Measurements from ENCODE around the gene ATP2C1. TPM values are rescaled to one million over a fixed set of nuclear protein-coding genes. Genes with fewer than 3 reads are reported as not detected.
"Not testable (repeated sequence)": the region's sequence is repeated elsewhere in the genome, so short reads cannot be mapped to it uniquely, and the experiment has no call there.

Gene ATP2C1
- total RNA-seq, 1 donor from 2014 or later = 68.7 TPM

- intact Hi-C loops (cut with micrococcal nuclease) = no loop called here
These were observed 40.7 kb downstream of the ATP2C1 start for GRCh38 chr3:130934442-130935089.

GRCh38 chr3:130935761-130936492 is 42.0 kb downstream of the ATP2C1 start:
- intact Hi-C loops (cut with micrococcal nuclease) = no loop called here

- intact Hi-C loops (cut with micrococcal nuclease) = no loop called here
These were observed 45.9 kb downstream of the ATP2C1 start for GRCh38 chr3:130939753-130940152.

GRCh38 chr3:130941793-130942192 is 47.9 kb downstream of the ATP2C1 start:
- intact Hi-C loops (cut with micrococcal nuclease) = no loop called here

- intact Hi-C loops (cut with micrococcal nuclease) = loop anchor here (5.0 kb wide), 1 partner anchor 40 kb away; no protein-coding TSS in a partner anchor
These were observed 53.0 kb downstream of the ATP2C1 start for GRCh38 chr3:130946882-130947281.

GRCh38 chr3:130948001-130948773 is 54.3 kb downstream of the ATP2C1 start:
- intact Hi-C loops (cut with micrococcal nuclease) = loop anchor here (5.0 kb wide), 1 partner anchor 41 kb away; no protein-coding TSS in a partner anchor

- intact Hi-C loops (cut with micrococcal nuclease) = loop anchor here (5.0 kb wide), 1 partner anchor 42 kb away; no protein-coding TSS in a partner anchor
These were observed 55.0 kb downstream of the ATP2C1 start for GRCh38 chr3:130948929-130949328.

- intact Hi-C loops (cut with micrococcal nuclease) = no loop called here
These were observed 56.2 kb downstream of the ATP2C1 start for GRCh38 chr3:130950124-130950523.

- intact Hi-C loops (cut with micrococcal nuclease) = no loop called here
These were observed 56.8 kb downstream of the ATP2C1 start for GRCh38 chr3:130950641-130951040.

- intact Hi-C loops (cut with micrococcal nuclease) = no loop called here
These were observed 61.6 kb downstream of the ATP2C1 start for GRCh38 chr3:130955481-130955880.

- intact Hi-C loops (cut with micrococcal nuclease) = no loop called here
These were observed 62.4 kb downstream of the ATP2C1 start for GRCh38 chr3:130956281-130956680.

GRCh38 chr3:130956721-130957120 is 62.8 kb downstream of the ATP2C1 start:
- intact Hi-C loops (cut with micrococcal nuclease) = no loop called here

- intact Hi-C loops (cut with micrococcal nuclease) = no loop called here
These were observed 66.4 kb downstream of the ATP2C1 start for GRCh38 chr3:130960139-130960795.

GRCh38 chr3:130961458-130961857 is 67.6 kb downstream of the ATP2C1 start:
- intact Hi-C loops (cut with micrococcal nuclease) = no loop called here

- intact Hi-C loops (cut with micrococcal nuclease) = no loop called here
These were observed 69.6 kb downstream of the ATP2C1 start for GRCh38 chr3:130963444-130963843.

GRCh38 chr3:130963878-130964277 is 70.0 kb downstream of the ATP2C1 start:
- intact Hi-C loops (cut with micrococcal nuclease) = no loop called here

GRCh38 chr3:130967281-130967680 is 73.4 kb downstream of the ATP2C1 start:
- intact Hi-C loops (cut with micrococcal nuclease) = no loop called here

- intact Hi-C loops (cut with micrococcal nuclease) = no loop called here
These were observed 74.3 kb downstream of the ATP2C1 start for GRCh38 chr3:130968221-130968620.

- intact Hi-C loops (cut with micrococcal nuclease) = no loop called here
These were observed 75.7 kb downstream of the ATP2C1 start for GRCh38 chr3:130969621-130970020.

- intact Hi-C loops (cut with micrococcal nuclease) = no loop called here
These were observed 77.3 kb downstream of the ATP2C1 start for GRCh38 chr3:130971208-130971607.

- intact Hi-C loops (cut with micrococcal nuclease) = not testable (repeated sequence)
These were observed 78.7 kb downstream of the ATP2C1 start for GRCh38 chr3:130972592-130972991.

Data from T-helper 1 cell treated with Interleukin-12 subunit alpha and Interleukin-12 subunit beta and Interleukin-4 antibody, amounts not matched to agents 30 ng/mL and 1 ng/mL, for 36 hours (primary cell).